ENCODE measurements around the gene SENP3. TPM values are rescaled to one million over a fixed set of nuclear protein-coding genes. Genes with fewer than 3 reads are reported as not detected.

The SENP3 gene
- total and polyA plus RNA-seq, 2 of the 13 experiments (the other 11 are each of a cell fraction or from before 2014, with no cell fraction given) = 55.8 to 75.4 TPM

DNA sequence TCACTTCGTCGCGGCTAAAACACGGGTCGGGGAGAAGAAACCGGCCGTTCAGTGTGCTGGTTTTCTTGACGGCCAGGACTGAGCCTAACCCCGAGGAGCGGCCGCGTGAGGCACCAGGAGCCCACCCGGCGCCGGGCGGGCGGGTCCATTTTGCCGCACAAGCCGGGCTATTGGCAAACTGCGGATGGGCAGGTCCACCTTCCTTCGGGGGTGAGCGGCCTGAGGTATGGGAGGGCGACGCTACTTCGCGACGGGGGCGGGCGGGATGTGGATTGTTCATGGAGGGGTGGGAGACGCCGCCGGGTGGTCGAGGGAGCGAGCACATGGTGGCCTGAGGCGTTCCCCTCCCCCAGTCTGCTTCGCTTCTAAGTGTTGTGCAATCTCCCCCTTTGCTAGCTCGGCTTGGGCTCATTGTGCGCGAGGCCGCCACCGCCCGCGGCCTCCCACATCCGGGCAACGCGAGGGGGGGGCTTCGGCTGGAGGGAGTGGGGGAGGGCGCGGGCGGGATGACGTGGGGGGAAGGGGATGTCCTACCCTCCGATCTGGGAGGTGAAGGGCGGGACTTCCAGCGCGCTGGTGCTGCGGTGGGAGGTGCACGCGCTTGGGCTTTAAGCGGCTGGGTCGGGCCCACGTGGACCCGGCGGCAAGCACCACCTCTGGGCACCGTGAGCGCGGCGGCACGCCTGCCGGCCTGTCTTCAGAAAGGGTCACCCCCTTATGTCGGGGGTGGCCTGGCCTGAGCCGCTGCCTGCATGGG lies 11.8 kb downstream of the SENP3 start (continued):
- TF ChIP-seq SMYD3 (CRISPR knock-in tag; IDR thresholded peaks at IDR 0.05) (no peak), ZNF781 (CRISPR knock-in tag; IDR thresholded peaks at IDR 0.05; ENCODE audit: borderline replicate concordance, not compliant biosample characterization) (no peak), DMAP1 (CRISPR knock-in tag; IDR thresholded peaks at IDR 0.05) (peak; percentile 98), U2AF1 (optimal IDR thresholded peaks at IDR 0.05; ENCODE audit: low read depth, low read length) (peak; percentile 95), ZNF670 (CRISPR knock-in tag; IDR thresholded peaks at IDR 0.05; ENCODE audit: borderline replicate concordance) (peak; percentile 56; the same call in 1 of the 2 replicates), SP1 (IDR thresholded peaks at IDR 0.05) (no peak), SP1 (CRISPR knock-in tag; IDR thresholded peaks at IDR 0.05) (peak; percentile 63), ZSCAN29 (CRISPR knock-in tag; conservative IDR thresholded peaks at IDR 0.05) (0 out of 2 replicates have a peak, but pooled peaks have one; percentile 7), HES4 (CRISPR knock-in tag; IDR thresholded peaks at IDR 0.05; ENCODE audit: borderline replicate concordance) (peak; percentile 79), ZNF878 (CRISPR knock-in tag; IDR thresholded peaks at IDR 0.05) (peak; percentile 23; the same call in 1 of the 2 replicates), THAP11 (CRISPR knock-in tag; IDR thresholded peaks at IDR 0.05) (peak; percentile 82), SIN3B (IDR thresholded peaks at IDR 0.05; ENCODE audit: low read length) (no peak), SNAPC2 (CRISPR knock-in tag; IDR thresholded peaks at IDR 0.05) (no peak), KLF12 (CRISPR knock-in tag; IDR thresholded peaks at IDR 0.05; ENCODE audit: borderline replicate concordance) (peak; percentile 37; the same call in 1 of the 2 replicates), FOSL1 (CRISPR knock-in tag; IDR thresholded peaks at IDR 0.05; ENCODE audit: borderline replicate concordance) (0 out of 2 replicates have a peak, but pooled peaks have one; percentile 28), ZNF160 (CRISPR knock-in tag; IDR thresholded peaks at IDR 0.05) (no peak; the same call in 1 of the 2 replicates), ZNF256 (CRISPR knock-in tag; conservative IDR thresholded peaks at IDR 0.05) (no peak; the same call in 1 of the 2 replicates), KAT8 (CRISPR knock-in tag; IDR thresholded peaks at IDR 0.05) (peak; percentile 63), ZNF333 (CRISPR knock-in tag; IDR thresholded peaks at IDR 0.05; ENCODE audit: borderline replicate concordance) (no peak), ZNF296 (CRISPR knock-in tag; conservative IDR thresholded peaks at IDR 0.05) (no peak)
- TF ChIP-seq, protein P1, sequence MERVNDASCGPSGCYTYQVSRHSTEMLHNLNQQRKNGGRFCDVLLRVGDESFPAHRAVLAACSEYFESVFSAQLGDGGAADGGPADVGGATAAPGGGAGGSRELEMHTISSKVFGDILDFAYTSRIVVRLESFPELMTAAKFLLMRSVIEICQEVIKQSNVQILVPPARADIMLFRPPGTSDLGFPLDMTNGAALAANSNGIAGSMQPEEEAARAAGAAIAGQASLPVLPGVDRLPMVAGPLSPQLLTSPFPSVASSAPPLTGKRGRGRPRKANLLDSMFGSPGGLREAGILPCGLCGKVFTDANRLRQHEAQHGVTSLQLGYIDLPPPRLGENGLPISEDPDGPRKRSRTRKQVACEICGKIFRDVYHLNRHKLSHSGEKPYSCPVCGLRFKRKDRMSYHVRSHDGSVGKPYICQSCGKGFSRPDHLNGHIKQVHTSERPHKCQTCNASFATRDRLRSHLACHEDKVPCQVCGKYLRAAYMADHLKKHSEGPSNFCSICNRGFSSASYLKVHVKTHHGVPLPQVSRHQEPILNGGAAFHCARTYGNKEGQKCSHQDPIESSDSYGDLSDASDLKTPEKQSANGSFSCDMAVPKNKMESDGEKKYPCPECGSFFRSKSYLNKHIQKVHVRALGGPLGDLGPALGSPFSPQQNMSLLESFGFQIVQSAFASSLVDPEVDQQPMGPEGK (CRISPR knock-in tag; IDR thresholded peaks at IDR 0.05) = peak; percentile 97
- TF ChIP-seq, protein P2, sequence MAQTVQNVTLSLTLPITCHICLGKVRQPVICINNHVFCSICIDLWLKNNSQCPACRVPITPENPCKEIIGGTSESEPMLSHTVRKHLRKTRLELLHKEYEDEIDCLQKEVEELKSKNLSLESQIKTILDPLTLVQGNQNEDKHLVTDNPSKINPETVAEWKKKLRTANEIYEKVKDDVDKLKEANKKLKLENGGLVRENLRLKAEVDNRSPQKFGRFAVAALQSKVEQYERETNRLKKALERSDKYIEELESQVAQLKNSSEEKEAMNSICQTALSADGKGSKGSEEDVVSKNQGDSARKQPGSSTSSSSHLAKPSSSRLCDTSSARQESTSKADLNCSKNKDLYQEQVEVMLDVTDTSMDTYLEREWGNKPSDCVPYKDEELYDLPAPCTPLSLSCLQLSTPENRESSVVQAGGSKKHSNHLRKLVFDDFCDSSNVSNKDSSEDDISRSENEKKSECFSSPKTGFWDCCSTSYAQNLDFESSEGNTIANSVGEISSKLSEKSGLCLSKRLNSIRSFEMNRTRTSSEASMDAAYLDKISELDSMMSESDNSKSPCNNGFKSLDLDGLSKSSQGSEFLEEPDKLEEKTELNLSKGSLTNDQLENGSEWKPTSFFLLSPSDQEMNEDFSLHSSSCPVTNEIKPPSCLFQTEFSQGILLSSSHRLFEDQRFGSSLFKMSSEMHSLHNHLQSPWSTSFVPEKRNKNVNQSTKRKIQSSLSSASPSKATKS (CRISPR knock-in tag; IDR thresholded peaks at IDR 0.05) = no peak
- TF ChIP-seq, protein P3, sequence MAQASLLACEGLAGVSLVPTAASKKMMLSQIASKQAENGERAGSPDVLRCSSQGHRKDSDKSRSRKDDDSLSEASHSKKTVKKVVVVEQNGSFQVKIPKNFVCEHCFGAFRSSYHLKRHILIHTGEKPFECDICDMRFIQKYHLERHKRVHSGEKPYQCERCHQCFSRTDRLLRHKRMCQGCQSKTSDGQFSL (CRISPR knock-in tag; IDR thresholded peaks at IDR 0.05) = peak; percentile 97
- TF ChIP-seq, protein P4, sequence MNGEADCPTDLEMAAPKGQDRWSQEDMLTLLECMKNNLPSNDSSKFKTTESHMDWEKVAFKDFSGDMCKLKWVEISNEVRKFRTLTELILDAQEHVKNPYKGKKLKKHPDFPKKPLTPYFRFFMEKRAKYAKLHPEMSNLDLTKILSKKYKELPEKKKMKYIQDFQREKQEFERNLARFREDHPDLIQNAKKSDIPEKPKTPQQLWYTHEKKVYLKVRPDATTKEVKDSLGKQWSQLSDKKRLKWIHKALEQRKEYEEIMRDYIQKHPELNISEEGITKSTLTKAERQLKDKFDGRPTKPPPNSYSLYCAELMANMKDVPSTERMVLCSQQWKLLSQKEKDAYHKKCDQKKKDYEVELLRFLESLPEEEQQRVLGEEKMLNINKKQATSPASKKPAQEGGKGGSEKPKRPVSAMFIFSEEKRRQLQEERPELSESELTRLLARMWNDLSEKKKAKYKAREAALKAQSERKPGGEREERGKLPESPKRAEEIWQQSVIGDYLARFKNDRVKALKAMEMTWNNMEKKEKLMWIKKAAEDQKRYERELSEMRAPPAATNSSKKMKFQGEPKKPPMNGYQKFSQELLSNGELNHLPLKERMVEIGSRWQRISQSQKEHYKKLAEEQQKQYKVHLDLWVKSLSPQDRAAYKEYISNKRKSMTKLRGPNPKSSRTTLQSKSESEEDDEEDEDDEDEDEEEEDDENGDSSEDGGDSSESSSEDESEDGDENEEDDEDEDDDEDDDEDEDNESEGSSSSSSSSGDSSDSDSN (CRISPR knock-in tag; IDR thresholded peaks at IDR 0.05) = peak; percentile 58
